HG02678 (cell line): Measurements from ENCODE around the gene KRI1.
A peak's percentile ranks its signal among the peaks of the same experiment; 100 is the strongest.
"Not testable (repeated sequence)": the region's sequence is repeated elsewhere in the genome, so short reads cannot be mapped to it uniquely, and the experiment has no call there.

ENCODE experiments used
- ATAC-seq: cut with Tn5 transposase; IDR thresholded peaks from one replicate; pipeline ENCODE4 v1.9.1; 2021; ENCODE audit warnings: mild to moderate bottlenecking, moderate library complexity; ENCODE audit not compliant: unreplicated experiment

KRI1 gene

GRCh38 chr19:10550336-10550735 is 15.5 kb downstream of the KRI1 start:
- ATAC-seq, result no peak

- ATAC-seq, result no peak
Measured at GRCh38 chr19:10549733-10550132, 16.1 kb downstream of the KRI1 start.

GRCh38 chr19:10548746-10549276 is 17.0 kb downstream of the KRI1 start:
- ATAC-seq, result no peak

GRCh38 chr19:10546817-10547216 is 19.0 kb downstream of the KRI1 start:
- ATAC-seq, result no peak

GRCh38 chr19:10544753-10545251 is 21.0 kb downstream of the KRI1 start:
- no peak for ATAC-seq

GRCh38 chr19:10544242-10544752 is 21.5 kb downstream of the KRI1 start:
- no peak for ATAC-seq

GRCh38 chr19:10543420-10544241 is 22.2 kb downstream of the KRI1 start, which contains the start of gene ATG4D:
Gene ATG4D (plus strand): TSS chr19:10543904. CDS start chr19:10544091, 187 bp downstream.
- peak; percentile 75 for ATAC-seq

GRCh38 chr19:10543059-10543419 is 22.8 kb downstream of the KRI1 start:
- no peak for ATAC-seq

GRCh38 chr19:10539016-10539415 is 26.8 kb downstream of the KRI1 start:
- not testable (repeated sequence) for ATAC-seq

- no peak for ATAC-seq
Measured at GRCh38 chr19:10538204-10538983, 27.4 kb downstream of the KRI1 start.

- no peak for ATAC-seq
Measured at GRCh38 chr19:10537668-10538067, 28.1 kb downstream of the KRI1 start.

GRCh38 chr19:10535613-10536012 is 30.2 kb downstream of the KRI1 start:
- no peak for ATAC-seq

GRCh38 chr19:10533646-10534386 is 32.0 kb downstream of the KRI1 start:
- no peak for ATAC-seq

GRCh38 chr19:10532457-10532856 is 33.4 kb downstream of the KRI1 start:
- ATAC-seq, result no peak

- ATAC-seq, result not testable (repeated sequence)
Measured at GRCh38 chr19:10526887-10527286, 38.9 kb downstream of the KRI1 start.

- no peak for ATAC-seq
Measured at GRCh38 chr19:10525636-10526035, 40.2 kb downstream of the KRI1 start.

GRCh38 chr19:10523135-10523636 is 42.6 kb downstream of the KRI1 start:
- no peak for ATAC-seq

- no peak for ATAC-seq
Measured at GRCh38 chr19:10521461-10522171, 44.2 kb downstream of the KRI1 start.

GRCh38 chr19:10520652-10521318 is 45.0 kb downstream of the KRI1 start:
- ATAC-seq, result no peak
